Ascending aorta (tissue), 2 donors: Measurements from ENCODE around the gene RPUSD1. TPM values are rescaled to one million over a fixed set of nuclear protein-coding genes. Genes with fewer than 3 reads are reported as not detected.

Source experiments
- DNase-seq, 2 donors: peaks; one replicate each; pipeline ENCODE4 v3.0.0-alpha.2; 2019; ENCODE audit warnings: low spot score in 2 of 2
- H3K27ac ChIP-seq, 2 donors: fragments of 200-600 bp; sonication (generic); one replicate each; pipeline ENCODE4 v1.5.1; 2016 to 2017; ENCODE audit warnings: mild to moderate bottlenecking in 1 of 2
- H3K27me3 ChIP-seq: fragments of 200-600 bp; sonication (generic); one replicate; pipeline ENCODE4 v1.5.1; 2017
- H3K36me3 ChIP-seq, 2 donors: fragments of 200-600 bp; sonication (generic); one replicate each; pipeline ENCODE4 v1.5.1; 2016
- H3K4me1 ChIP-seq, 2 donors: fragments of 200-600 bp; sonication (generic); one replicate each; pipeline ENCODE4 v1.5.1; 2016 to 2017; ENCODE audit warnings: mild to moderate bottlenecking in 1 of 2
- H3K4me3 ChIP-seq, 2 donors: fragments of 200-600 bp; sonication (generic); one replicate each; pipeline ENCODE4 v1.5.1; 2016 to 2017; ENCODE audit warnings: mild to moderate bottlenecking in 1 of 2
- H3K9me3 ChIP-seq, 2 donors: fragments of 200-600 bp; sonication (generic); one replicate each; pipeline ENCODE4 v1.5.1; 2016
- CTCF ChIP-seq, 3 experiments: fragments of 200-600 bp in 2 of 3; fragments of 450-650 bp in 1 of 3; sonication (generic) in 2 of 3; IDR thresholded peaks; one replicate each; pipeline ENCODE4 v1.5.1; 2016 to 2019; ENCODE audit warnings: antibody characterized with exemption in 3 of 3, mild to moderate bottlenecking in 1 of 3, moderate library complexity in 1 of 3
- intact Hi-C: fragments of 100-400 bp; cut with DNase I; formaldehyde crosslinking; loops from one replicate; pipeline ENCODE4 v1.15.1; 2023
- total RNA-seq: library from RNA; depleted of rRNA; stranded (reverse); fragments of >200 nt; gene quantifications from one replicate; pipeline ENCODE4 v1.1.0, GENCODE V29; 2016

Gene RPUSD1
- total RNA-seq, 1 donor from 2014 or later, result 4.8 TPM

GRCh38 chr16:831571-832413 is 43.6 kb upstream of the RPUSD1 start:
- Histone ChIP-seq H3K27ac (no peak overlapping the region), H3K36me3 (no peaks in the 10 kb centered on the region), H3K9me3 (peaks cover 4 to 11% of the 10 kb centered on the region in 2 donors), H3K27me3 (no peaks in the 10 kb centered on the region), H3K4me1 (no peaks in the 10 kb centered on the region), H3K4me3 (no peak overlapping the region)
- no peak for DNase-seq
- TF ChIP-seq CTCF (IDR thresholded peaks at IDR 0.05), result no peak
- intact Hi-C loops, result no loop called here

- no peak for DNase-seq
- Histone ChIP-seq H3K27me3 (no peaks in the 10 kb centered on the region), H3K4me1 (no peaks in the 10 kb centered on the region)
Observed at GRCh38 chr16:830871-831570, 42.8 kb upstream of the RPUSD1 start.

GRCh38 chr16:830107-830870 is 42.1 kb upstream of the RPUSD1 start:
- no peak overlapping the region for H3K4me3 ChIP-seq
- no peak for DNase-seq
- H3K36me3 ChIP-seq, result no peaks in the 10 kb centered on the region
- intact Hi-C loops, result no loop called here
- TF ChIP-seq CTCF (IDR thresholded peaks at IDR 0.05), result no peak
- no peaks in the 10 kb centered on the region for H3K27me3 ChIP-seq
- no peak overlapping the region for H3K27ac ChIP-seq
- H3K4me1 ChIP-seq, result peaks cover 0 to under 1% of the 10 kb centered on the region in 2 donors
- peaks cover 3% of the 10 kb centered on the region in 2 donors for H3K9me3 ChIP-seq

More at GRCh38 chr16:830871-831570, 42.8 kb upstream of the RPUSD1 start:
- no peak overlapping the region for H3K4me3 ChIP-seq
- H3K27ac ChIP-seq, result no peak overlapping the region
- intact Hi-C loops, result no loop called here
- TF ChIP-seq CTCF (IDR thresholded peaks at IDR 0.05), result no peak
- peaks cover 3 to 4% of the 10 kb centered on the region in 2 donors for H3K9me3 ChIP-seq
- no peaks in the 10 kb centered on the region for H3K36me3 ChIP-seq

GRCh38 chr16:828891-829290 is 40.7 kb upstream of the RPUSD1 start:
- Histone ChIP-seq H3K27me3 (peaks cover 2% of the 10 kb centered on the region), H3K9me3 (no peaks in the 10 kb centered on the region), H3K36me3 (no peaks in the 10 kb centered on the region), H3K4me3 (no peak overlapping the region), H3K4me1 (peaks cover 0 to 5% of the 10 kb centered on the region in 2 donors), H3K27ac (no peak overlapping the region)
- no peak for TF ChIP-seq CTCF (IDR thresholded peaks at IDR 0.05)
- intact Hi-C loops, result no loop called here
- DNase-seq, result no peak

- Histone ChIP-seq H3K4me3 (no peak overlapping the region), H3K27ac (no peak overlapping the region), H3K27me3 (peaks cover 5% of the 10 kb centered on the region), H3K36me3 (no peaks in the 10 kb centered on the region), H3K4me1 (peaks cover 0 to 5% of the 10 kb centered on the region in 2 donors), H3K9me3 (no peaks in the 10 kb centered on the region)
- no peak for TF ChIP-seq CTCF (IDR thresholded peaks at IDR 0.05)
- intact Hi-C loops, result no loop called here
- no peak for DNase-seq
Observed at GRCh38 chr16:827513-827912, 39.3 kb upstream of the RPUSD1 start.
